NB4 (cell line): Measurements from ENCODE around the gene OR2V1.

Experiments used
- POLR2A ChIP-seq: IDR thresholded peaks from 2 replicates; pipeline ENCODE4 v1.6.1; 2011; ENCODE audit warnings: mild to moderate bottlenecking; ENCODE audit not compliant: insufficient read length; ENCODE audit errors: extremely low read depth
- TF ChIP-seq, protein P1 (sequence below): IDR thresholded peaks from one replicate; pipeline ENCODE4 v1.5.1; 2012; ENCODE audit warnings: low read depth, low read length

DNA sequence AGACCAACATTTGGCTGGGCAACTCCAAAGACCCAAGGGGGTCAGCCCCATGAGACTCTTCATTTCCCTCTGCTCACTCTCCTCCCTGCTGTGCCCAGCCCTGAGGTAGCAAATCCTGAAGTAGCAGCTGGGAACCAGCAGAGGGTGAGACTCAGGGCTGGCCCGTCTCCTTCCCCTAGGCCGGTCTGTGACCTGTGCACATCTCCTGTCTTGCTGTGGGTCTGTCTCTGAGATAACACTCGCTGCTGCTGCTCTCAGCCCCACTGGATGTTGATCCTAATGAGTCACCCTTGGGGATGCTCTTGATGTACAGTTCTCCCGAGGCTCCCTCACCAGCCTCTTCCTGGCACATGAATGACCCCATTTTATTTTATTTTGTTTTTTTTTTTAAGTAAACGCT is 7.3 kb upstream of the OR2V1 start:
- TF ChIP-seq POLR2A: no peak
- TF ChIP-seq, protein P1, sequence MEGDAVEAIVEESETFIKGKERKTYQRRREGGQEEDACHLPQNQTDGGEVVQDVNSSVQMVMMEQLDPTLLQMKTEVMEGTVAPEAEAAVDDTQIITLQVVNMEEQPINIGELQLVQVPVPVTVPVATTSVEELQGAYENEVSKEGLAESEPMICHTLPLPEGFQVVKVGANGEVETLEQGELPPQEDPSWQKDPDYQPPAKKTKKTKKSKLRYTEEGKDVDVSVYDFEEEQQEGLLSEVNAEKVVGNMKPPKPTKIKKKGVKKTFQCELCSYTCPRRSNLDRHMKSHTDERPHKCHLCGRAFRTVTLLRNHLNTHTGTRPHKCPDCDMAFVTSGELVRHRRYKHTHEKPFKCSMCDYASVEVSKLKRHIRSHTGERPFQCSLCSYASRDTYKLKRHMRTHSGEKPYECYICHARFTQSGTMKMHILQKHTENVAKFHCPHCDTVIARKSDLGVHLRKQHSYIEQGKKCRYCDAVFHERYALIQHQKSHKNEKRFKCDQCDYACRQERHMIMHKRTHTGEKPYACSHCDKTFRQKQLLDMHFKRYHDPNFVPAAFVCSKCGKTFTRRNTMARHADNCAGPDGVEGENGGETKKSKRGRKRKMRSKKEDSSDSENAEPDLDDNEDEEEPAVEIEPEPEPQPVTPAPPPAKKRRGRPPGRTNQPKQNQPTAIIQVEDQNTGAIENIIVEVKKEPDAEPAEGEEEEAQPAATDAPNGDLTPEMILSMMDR: no peak
